GM12874 (cell line): ENCODE measurements around the gene TSEN34.

Experiments used
- CTCF ChIP-seq: IDR thresholded peaks from 2 replicates; pipeline ENCODE4 v1.5.1; 2011; ENCODE audit warnings: low read depth, mild to moderate bottlenecking, control low read depth, low read length, moderate library complexity; ENCODE audit not compliant: insufficient read depth

The TSEN34 gene

GRCh38 chr19:54203151-54203611 lies 12.1 kb downstream of the TSEN34 start:
- TF ChIP-seq CTCF, result no peak

GRCh38 chr19:54204767-54205468 lies 13.8 kb downstream of the TSEN34 start:
- TF ChIP-seq CTCF, result no peak

- no peak for TF ChIP-seq CTCF
Measured at GRCh38 chr19:54206030-54206830, 15.1 kb downstream of the TSEN34 start.

- TF ChIP-seq CTCF, result no peak
Measured at GRCh38 chr19:54206831-54207177, 15.7 kb downstream of the TSEN34 start.

GRCh38 chr19:54207676-54207982 lies 16.5 kb downstream of the TSEN34 start:
- TF ChIP-seq CTCF, result no peak

- TF ChIP-seq CTCF, result no peak
Measured at GRCh38 chr19:54207983-54208783, 17.1 kb downstream of the TSEN34 start.

GRCh38 chr19:54208784-54209057 lies 17.6 kb downstream of the TSEN34 start:
- no peak for TF ChIP-seq CTCF
